Cerebellar cortex (tissue), 1 donor: ENCODE results near the gene ENHO.
A peak's percentile ranks its signal among the peaks of the same experiment; 100 is the strongest.
"Not testable (repeated sequence)": the region's sequence is repeated elsewhere in the genome, so short reads cannot be mapped to it uniquely, and the experiment has no call there.

Source experiments
- DNase-seq: peaks from one replicate; pipeline ENCODE4 v3.0.0-alpha.2; 2015; ENCODE audit warnings: low spot score

Gene ENHO

DNA sequence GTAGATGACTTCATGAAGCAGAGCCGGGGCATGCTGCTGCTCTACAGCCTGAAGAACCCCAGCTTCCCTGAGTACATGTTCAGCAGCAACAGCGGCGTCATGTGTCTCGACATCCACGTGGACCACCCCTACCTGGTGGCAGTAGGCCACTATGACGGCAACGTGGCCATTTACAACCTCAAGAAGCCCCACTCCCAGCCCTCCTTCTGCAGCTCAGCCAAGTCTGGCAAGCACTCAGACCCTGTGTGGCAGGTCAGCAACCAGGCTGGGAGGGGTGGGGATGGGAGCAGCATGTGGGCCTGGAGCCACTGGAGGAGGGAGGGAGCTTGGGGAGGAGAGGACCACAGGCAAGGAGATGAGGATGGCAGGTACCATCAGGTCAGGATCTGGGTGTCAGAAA lies 16.2 kb downstream of the ENHO start:
- no peak for DNase-seq

DNA sequence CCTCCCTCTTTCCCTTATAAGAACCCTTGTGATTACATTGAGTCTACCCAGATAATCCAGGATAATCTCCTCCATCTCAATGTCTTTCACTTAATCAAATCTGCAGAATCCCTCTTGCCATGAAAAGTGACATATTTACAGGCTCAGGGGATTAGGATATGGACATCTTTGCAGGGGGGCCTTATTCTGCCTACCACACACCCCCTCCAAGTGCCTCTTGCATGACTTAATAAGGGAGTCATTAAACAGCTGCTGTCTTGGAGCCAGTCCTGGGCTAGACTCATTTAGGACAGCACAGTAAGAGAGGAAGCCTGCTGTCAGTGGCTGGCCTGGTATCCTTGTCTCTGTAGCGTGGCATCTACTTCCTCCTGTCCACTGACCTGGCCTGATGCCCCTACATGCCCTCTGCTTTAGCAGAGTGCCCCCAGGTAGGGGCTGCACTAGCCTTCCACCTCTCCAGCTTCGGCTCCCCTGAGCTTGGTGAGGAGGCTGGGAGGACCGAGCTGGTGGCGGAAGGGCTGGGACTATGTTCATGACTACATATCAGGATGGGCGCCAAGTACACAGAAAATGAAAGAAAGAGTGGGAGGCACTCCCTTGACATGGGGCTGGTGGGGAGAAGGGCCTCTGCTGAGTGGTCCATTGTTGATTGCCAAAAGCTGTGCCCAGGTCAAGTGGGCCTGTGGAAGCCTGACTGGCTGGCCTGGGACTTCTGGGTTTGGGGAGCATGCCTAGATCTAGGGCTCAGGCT lies 17.2 kb downstream of the ENHO start:
- DNase-seq = no peak

GRCh38 chr9:34503406-34503805 lies 19.4 kb downstream of the ENHO start:
- DNase-seq = no peak

DNA sequence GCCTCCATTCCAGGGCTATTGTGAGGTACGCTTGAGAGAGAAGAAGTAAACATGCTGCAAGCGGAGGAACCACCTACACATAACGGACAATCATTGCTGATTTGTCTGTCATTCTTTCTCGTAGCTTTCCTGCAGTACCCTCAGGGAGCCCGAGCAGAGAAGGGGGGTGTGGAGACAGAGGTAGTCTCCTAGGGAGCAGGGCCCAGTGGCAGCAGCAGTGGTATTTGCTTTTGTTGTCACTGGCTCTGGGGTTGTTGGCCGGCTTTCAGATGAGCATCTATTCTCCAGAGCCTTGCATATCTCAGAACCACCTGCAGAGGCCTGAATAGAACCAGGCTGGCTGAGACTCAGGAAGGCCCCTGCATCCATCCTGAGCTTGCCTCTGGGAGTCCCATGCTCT lies 19.9 kb downstream of the ENHO start:
- no peak for DNase-seq

GRCh38 chr9:34502471-34502870 lies 20.3 kb downstream of the ENHO start:
- DNase-seq = no peak

DNA sequence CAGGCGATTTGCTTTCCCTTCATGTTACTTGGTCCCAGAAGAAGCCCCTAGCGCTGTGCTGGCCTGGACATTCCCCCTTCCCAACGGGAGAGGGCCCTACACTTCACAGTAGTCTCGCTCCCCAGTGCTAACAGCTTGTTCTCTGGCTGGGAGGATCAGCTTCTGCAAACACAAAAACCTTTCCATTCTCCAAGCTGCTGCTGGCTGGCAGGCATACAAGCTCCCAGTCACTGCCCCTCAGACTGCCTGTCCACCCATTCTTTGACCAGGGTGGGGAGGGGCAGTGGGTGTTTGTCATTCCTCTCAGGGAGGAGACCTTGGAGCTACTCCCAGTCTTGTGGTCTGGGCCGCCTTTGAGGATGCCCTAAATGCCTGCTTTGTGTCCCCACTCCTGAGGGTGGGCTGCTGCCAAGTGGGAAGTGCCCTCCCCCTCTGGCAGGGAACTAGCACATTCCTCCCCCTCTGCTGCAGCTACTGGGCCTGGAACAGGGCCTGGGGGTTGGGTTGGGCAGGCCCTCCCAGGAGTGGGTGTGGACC lies 20.8 kb downstream of the ENHO start:
- peak; percentile 41 for DNase-seq

DNA sequence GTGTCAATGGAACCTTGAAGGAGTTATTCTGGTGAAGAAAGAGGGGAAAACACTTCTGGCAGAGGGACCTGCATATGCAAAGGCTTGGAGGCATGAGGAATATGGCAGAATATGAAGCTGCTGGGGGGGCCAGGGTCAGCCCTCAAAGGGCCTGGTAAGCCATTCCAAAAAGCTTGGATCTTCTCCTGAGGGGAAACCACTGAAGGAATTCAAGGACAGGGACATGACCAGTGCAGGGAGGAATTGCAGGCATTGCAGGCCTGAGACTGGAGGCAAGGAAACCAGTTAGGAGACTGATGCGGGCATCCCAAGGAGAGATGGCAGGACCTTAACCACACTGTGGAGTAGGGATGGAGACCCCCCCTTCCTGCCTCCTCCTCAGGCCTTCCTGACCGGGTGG lies 21.4 kb downstream of the ENHO start:
- no peak for DNase-seq

GRCh38 chr9:34500623-34501267 lies 22.0 kb downstream of the ENHO start:
- peak; percentile 85 for DNase-seq

- DNase-seq = no peak
These were observed 23.7 kb downstream of the ENHO start for GRCh38 chr9:34499076-34499475.

GRCh38 chr9:34498553-34498952 lies 24.2 kb downstream of the ENHO start:
- DNase-seq = no peak

DNA sequence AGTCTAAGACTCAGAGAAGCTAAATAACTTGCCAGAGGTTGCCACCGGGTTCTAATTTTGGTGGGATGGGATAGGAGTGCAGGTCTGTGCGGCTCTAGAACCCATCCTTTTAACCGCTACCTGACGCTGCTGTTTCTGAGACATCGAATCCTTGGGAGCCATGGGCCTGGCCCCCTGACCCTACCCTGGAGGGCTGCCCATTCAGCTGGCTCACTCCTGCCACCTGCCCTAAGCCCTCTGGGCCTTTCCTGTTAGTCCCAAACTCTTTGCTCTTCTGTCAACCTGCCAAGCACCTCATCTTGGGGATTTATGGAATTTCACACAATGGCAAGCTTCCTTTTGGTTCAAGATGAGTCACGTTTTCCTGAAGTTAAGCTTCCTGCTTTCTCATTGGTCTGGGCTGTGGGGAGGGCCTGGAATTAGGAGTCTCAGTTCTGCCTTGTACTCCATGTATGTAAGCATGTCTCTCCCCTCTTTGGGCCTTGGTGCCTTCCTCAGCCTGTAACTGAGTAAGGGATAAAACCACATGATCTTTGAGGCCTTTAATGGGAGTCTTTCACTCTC lies 26.6 kb downstream of the ENHO start:
- DNase-seq = no peak

- no peak for DNase-seq
These were observed 28.7 kb downstream of the ENHO start for GRCh38 chr9:34493972-34494535.

DNA sequence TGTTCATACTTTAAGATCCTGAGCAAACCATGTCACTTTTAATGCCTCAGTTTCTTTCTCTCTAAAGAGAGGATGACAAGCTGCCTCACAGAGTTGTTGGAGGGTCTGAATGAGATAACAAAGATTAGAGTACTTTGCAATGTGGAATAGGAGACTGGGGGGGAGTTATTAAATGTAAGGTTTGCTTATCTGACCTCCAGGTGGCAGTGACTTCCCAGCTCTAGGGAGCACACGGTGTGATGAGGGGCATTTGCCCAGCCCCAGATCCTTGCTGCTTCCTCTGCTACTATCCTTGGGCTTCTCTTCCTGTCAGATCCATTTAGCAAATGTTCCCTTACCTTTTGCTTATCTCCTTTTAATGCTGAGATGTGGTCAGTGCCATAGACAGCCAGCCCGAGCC lies 30.7 kb downstream of the ENHO start:
- DNase-seq = no peak

- no peak for DNase-seq
These were observed 31.2 kb downstream of the ENHO start for GRCh38 chr9:34491596-34491995.

DNA sequence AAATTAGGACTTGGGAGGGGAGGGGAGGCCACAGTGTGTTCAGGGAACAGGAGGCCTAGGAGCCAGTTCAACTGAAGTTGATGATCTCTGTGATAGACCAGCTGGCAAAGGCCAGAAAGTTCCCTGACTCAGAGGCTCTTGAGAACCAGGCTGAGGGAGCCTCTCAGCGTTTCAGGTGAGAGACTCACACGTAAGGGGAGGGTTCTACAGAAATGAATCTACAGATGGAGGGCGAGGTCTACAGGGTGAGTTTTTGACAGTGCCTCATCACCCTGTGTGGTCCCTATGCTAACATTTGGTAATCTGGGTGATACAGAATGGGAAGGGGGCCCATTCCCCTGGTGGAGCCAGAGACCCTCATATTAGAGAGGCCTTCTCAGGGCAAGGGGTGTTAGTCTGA lies 32.0 kb downstream of the ENHO start:
- DNase-seq = no peak

GRCh38 chr9:34490360-34490759 lies 32.4 kb downstream of the ENHO start:
- DNase-seq = no peak

DNA sequence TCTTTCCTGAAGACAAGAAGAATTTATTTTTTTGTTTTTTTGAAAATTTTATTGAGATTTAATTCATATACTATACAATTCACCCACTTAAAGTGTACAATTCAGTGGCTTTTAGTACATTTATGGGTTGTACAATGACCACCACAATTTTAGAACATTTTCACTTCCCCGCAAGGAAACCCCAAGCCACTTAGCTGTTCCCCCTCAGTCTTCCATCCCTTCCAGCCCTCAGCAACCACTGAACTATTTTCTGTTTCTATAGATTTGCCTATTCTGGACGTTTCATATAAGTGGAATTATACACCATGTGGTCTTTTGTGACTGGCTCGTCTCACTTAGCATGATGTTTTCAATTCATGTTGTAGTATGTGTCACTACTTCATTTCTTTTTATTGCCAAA lies 36.2 kb downstream of the ENHO start:
- no peak for DNase-seq

DNA sequence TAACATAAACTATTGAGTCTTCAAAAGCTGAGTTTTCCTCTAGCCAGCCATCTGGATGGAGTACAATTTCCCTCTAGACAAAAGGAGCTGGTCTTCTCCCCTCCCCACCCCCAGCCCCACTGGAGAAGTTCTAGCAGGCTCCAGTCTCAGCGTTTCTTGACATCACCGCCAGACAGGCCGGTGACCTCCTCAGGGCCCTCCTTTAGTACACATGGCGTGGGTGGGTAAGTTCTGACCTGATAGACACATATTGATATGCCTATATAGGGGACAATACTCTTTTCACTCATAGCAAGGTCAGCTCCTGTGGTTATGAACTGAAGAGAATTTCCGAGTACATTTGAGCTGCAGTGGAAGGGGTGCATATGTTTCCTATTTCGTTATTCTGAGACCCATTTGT lies 37.0 kb downstream of the ENHO start:
- no peak for DNase-seq

DNA sequence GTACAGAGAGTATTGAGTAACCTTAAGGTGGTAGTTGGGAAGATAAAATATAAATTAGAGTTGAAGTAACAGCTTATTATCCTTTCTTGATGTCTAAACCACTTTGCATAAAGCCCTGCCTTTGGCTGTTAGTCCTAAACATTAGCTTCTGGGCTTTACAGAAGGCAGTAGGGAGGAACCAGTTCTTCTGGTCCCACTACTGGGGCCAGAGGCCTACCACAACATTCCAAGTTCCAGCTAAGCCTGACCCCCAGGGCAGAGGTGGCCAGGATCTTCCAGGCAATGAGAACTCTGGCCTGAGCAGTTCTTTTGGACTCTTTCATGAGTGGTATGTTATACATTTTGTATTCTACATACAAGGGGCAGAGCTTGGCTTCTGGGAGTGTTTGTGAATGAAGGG lies 38.1 kb downstream of the ENHO start:
- DNase-seq = no peak

DNA sequence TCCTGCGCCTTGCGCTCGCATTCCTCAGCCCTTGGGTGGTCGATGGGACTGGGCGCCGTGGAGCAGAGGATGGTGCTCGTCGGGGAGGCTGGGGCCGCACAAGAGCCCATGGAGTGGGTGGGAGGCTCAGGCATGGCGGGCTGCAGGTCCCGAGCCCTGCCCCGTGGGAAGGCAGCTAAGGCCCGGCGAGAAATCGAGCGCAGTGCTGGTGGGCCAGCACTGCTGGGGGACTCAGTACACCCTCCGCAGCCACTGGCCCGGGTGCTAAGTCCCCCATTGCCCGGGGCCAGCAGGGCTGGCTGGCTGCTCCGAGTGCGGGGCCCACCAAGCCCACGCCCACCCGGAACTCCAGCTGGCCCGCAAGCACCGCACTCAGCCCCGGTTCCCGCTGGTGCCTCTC lies 40.0 kb downstream of the ENHO start:
- DNase-seq = not testable (repeated sequence)

DNA sequence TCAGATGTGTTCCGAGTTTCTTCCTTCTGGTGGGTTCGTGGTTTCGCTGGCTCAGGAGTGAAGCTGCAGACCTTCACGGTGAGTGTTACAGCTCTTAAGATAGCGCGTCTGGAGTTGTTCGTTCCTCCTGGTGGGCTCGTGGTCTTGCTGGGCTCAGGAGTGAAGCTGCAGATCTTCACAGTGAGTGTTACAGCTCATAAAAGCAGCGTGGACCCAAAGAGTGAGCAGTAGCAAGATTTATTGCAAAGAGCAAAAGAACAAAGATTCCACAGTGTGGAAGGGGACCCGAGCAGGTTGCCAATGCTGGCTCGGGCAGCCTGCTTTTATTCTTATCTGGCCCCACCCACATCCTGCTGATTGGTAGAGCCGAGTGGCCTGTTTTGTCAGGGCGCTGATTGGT lies 41.2 kb downstream of the ENHO start:
- not testable (repeated sequence) for DNase-seq

GRCh38 chr9:34479431-34479866 lies 43.3 kb downstream of the ENHO start:
- DNase-seq = no peak

DNA sequence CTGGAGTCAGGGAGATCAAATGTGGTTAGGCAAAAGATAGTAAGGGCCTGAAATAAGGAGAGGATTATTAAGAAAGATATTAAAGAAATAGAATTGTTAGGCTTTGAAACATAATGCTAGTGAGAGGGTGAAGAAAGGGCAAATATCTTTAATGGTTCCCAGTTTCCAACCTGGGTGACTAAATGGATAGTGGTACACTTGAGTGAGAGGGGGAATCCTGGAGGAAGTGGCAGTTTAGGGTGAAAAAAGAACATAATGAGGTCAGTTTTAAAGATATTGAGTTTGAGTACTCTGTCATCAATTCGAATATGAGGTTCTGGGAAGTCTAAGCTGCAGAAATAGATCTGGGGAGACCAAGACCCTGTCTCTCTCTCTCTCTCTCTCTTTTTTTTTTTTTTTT lies 45.2 kb downstream of the ENHO start:
- DNase-seq = no peak
